HS-5 (cell line): ENCODE results near the gene CNOT10.

ENCODE experiments used
- DNase-seq: peaks from one replicate; pipeline ENCODE4 v3.0.0-alpha.2; 2012; ENCODE audit warnings: low read depth

The CNOT10 gene

DNA sequence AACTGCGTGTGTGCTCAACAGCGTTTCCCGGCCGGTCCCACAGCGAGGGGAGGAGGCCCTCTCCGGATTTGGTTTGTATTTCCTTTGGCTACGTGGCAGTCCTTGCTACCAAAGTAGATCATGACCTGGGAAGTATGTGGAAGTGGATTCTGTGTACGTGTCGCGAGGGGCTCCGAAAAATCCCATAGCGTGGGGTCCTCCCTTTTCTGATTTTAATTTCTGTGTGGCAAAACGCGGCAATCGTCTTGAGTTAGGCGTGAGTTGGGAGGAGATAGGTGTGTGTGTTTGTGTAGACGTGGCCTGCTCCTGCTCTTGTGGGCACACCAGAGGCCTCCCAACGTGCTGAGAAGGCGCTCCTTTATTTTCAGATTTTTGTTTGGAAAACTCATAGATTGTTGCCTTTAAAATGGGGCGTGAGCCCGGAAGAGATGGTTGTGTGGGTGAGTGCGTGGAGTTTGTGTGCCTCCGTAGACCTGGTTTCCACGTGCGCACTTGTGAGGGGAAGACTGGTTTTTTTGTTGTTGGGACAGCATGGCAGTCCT is 134.1 kb downstream of the CNOT10 start:
- no peak for DNase-seq

DNA sequence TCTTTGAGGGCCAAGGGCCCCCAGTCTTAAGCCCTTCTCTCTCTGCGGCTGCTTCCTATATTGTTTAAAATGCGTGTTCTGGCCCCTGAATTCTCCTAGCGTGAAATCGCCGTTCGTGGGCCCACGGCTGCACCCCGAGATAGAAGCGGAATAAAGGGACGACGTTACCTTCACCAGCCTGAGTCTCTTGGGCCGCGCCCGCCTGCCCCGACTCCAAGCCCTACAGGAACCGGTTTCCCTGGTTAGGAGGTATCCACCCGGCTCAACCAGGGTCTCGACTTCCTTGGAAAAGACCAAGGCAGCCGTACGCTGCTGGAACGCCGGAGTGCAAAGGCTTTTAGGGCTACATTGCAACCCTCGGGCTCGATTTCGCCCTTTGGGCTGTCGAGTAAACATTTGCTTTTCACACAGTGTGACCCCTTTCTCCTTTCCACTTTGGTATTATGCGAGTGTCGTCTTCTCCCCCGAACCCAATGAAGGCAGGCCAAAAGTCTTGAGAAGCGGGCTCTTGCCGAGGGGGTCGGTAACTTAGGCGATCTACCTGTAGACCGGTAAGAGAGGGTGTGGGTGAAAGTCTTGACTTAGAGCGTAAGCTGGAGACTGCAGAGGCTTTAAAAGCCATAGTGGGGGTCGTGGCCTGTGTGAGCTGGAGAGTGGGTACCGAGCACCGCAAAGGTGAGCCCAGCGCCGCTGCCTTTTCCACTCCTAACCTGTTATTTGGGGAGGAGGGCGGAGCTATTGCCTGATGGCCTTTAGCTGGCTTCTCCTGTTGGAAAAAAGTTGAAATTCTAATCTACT is 134.8 kb downstream of the CNOT10 start:
- no peak for DNase-seq

DNA sequence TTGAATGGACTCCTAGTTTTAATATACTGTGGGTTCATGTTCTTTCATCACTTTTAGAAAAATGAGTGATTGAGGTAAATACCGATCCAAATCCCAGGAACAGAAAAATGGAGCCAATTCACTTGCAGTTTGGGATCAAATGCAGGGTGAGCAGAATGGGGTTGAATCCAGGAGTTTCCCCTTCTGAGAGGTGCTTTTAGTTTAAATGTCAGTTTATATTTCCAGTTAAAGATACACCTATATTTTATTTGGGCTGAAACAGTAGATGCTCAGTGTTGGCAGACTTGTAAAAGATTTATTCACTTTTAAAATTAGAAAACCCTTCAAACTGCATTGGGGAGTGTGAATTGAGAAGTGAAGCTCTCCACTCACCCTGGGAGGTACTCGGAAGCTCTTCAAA is 135.4 kb downstream of the CNOT10 start:
- no peak for DNase-seq

DNA sequence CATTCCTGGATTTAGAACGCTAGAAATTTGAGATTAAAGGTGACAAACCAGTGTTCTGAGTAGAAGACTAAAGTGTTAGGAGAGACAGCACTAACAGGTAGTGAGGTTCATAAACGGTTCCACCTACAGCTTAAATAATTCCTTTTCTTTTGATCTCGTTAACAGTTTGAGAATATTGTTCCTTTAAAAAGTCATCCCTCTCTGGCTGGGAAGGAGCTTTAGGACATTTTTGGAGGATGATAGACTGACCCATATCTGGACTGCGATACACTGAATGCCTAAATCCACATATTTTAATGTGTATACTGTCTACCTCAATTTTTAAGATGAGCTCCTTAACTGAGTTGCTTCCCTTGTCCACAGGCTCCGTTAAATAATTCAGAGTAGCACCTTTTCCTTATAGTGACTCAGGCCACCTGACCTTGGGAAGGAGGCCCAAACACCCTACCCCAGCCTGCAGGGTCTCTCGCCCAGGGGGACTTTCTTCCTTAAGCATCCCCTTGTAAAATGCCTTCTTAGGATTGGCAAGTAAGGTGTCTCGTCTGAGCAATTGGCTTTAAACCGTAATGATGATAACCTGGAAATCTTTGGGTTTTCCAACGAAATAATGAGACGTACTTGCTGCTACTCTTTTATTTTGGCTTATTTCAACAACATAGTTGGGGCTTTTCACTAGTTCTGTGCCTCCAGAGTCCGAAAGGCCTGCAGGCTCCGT is 136.1 kb downstream of the CNOT10 start:
- DNase-seq, result no peak

DNA sequence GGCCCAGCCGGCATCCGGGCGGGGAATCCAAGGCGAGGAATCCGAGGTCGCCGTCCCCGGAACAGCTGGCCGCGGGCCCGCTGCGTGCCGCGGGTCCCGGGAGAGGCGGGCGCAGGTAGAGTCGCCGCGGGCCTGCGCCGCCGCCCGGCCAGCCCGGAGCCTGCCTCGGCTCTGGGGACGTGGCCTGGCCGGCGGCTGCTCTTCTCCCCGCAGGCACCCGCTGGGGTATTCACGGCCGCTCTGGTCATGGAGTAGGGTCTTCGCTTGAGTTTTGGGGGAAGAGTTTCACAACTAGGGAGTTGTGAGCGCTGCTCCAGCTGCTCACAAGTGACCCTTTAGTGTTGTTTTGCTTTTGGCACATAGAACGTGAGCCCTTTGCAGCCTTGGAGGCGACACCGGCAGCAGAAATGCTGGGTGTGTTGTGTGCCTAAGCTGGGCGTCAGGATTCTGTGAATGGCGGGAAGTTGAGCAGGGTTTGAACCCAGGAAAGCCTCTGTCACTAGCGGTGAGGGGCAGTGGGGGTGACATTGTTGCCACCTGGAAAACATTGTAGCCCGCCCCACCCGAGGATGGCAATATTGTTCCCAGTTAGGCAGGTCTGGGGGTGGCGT is 136.8 kb downstream of the CNOT10 start:
- DNase-seq, result no peak

DNA sequence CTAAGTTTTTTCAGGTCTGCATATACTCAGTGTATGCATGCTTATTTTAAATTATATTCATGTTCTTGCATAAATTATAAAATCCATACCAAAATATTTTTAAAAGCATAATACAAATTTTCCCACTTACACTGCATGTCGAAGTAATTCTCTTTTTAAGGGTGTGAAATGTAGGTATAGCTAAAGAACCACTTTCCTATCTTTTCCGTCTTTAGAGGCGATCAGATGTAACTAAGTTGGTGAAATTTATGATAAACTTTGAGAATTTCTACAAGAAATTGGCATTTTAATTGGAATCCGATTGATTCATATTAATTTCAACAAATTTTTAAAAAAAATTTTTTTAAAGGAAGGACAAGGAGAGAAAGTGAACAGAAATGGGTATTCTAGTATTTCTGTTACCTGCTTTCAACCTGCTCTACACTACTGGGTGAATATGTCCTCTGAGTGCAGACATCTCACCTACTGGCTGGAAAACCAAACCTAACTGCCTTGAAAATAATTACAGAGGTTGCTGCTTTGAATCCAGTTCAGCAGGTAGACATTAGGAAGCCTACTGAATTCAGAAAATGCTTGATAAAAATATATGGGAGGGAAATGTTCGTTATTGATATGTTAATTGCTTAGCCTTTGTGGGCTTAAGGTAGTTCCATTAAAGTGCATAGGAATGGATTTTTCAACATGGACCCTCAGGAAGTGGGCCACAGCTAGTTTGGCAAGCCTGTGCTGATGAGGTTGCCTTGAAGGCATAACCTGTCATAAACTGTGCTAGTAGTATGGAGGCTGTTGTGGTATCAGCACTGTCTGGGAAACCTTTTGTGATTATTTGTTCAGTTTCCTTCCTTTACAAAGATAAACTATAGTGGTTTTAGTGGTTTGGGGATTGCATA is 137.9 kb downstream of the CNOT10 start:
- no peak for DNase-seq
